Measurements from ENCODE around the gene OR7D4.
"Not testable (repeated sequence)": the region's sequence is repeated elsewhere in the genome, so short reads cannot be mapped to it uniquely, and the experiment has no call there.

The OR7D4 gene

DNA sequence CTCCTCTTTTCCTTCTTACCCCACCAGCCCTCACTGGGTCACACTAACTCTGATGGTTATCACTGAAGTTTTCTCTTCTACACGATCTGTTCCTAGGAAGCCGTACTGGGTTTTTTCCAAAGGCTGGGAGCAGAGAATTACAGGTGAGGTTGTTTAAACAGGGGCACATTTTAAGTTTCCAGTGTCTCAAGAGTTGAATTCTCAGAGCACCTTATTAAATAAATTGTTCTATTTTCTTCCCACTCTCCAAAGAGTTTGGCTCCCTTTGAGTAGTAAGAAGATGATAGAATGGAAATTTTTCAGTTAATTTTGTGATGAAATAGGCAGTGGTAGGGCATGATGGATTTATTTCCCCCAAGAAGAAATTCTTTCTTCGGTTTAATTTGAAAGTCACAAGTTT is at the start of gene OR7D4:
Gene OR7D4 (minus strand): TSS at position 101 of the 400 bp plus-strand sequence. CDS start 4,752 bp downstream, outside the sequence.
- Mint-ChIP-seq H3K27ac (no peak within 1 kb of the TSS), H3K9me3 (peaks cover 10% of the 10 kb centered on the region), H3K4me1 (no peaks in the 10 kb centered on the region), H3K27me3 (peaks cover 13% of the 10 kb centered on the region), H3K36me3 (peaks cover 5% of the 10 kb centered on the region), H3K4me3 (no peak within 1 kb of the TSS)
- ATAC-seq: no peak

DNA sequence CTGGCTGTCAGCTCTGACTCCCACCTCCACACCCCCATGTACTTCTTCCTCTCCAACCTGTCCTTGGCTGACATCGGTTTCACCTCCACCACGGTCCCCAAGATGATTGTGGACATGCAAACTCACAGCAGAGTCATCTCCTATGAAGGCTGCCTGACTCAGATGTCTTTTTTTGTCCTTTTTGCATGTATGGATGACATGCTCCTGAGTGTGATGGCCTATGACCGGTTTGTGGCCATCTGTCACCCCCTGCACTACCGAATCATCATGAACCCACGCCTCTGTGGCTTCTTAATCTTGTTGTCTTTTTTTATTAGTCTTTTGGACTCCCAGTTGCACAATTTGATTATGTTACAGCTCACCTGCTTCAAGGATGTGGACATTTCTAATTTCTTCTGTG is 31.8 kb upstream of the OR7D4 start:
- H3K4me1 Mint-ChIP-seq: no peaks in the 10 kb centered on the region
- H3K9me3 Mint-ChIP-seq: peaks cover 13% of the 10 kb centered on the region
- peaks cover 9% of the 10 kb centered on the region for H3K27me3 Mint-ChIP-seq
- H3K36me3 Mint-ChIP-seq: no peaks in the 10 kb centered on the region
- H3K4me3 Mint-ChIP-seq: no peak overlapping the region
- H3K27ac Mint-ChIP-seq: no peak overlapping the region
- no peak for ATAC-seq

DNA sequence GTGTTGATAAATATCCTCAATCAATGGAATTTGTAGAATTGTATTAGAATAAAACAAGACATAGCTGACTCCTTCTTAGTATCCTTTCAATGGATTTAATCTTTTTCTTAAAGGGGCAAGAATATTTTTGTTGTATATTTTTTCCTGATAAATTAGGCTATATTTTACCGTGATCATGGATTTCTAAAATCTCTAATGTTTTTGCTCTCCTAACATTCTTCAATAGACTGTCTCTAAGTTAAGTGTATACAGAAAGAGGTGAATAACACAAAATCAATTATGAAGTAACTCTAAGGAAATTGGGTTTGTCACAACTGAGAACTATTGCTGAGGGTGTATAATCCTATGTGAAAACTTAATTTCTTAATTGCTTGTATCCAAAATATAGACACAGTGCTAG is 31.2 kb upstream of the OR7D4 start, which contains the start of gene OR7E24:
Gene OR7E24 (plus strand): TSS at position 301 of the 400 bp plus-strand sequence. CDS start 114 bp downstream, outside the sequence.
- Mint-ChIP-seq H3K27me3 (peaks cover 9% of the 10 kb centered on the region), H3K4me3 (no peak within 1 kb of the TSS), H3K9me3 (peaks cover 13% of the 10 kb centered on the region), H3K27ac (no peak within 1 kb of the TSS), H3K4me1 (no peaks in the 10 kb centered on the region), H3K36me3 (no peaks in the 10 kb centered on the region)
- no peak for ATAC-seq

GRCh38 chr19:9205501-9206113 is 13.8 kb downstream of the OR7D4 start:
- Mint-ChIP-seq H3K36me3 (no peaks in the 10 kb centered on the region), H3K4me1 (peaks cover 10% of the 10 kb centered on the region), H3K4me3 (peak overlapping the region; percentile 65), H3K27ac (peak overlapping the region; percentile 68), H3K9me3 (peaks cover 4% of the 10 kb centered on the region), H3K27me3 (peaks cover 7% of the 10 kb centered on the region)
- ATAC-seq: no peak

DNA sequence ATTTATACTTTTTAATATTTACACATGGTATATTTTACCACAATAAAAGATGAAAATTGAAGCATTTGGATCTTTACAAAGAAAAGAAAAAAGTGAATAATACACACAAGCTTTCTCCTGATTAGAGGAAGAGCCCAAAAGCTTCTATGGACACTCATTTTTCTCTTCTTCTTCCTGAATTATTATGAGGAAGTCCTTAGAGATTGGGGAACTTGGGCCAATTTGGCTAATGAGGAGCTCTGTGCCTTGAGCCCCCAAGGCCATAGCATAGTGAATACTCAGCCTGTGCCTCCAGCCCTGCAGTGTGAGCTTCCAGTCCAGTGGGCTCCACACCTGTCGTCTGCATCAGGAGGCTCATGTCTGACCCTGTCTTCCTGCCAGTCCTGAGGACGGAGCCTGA is 21.3 kb downstream of the OR7D4 start:
- not testable (repeated sequence) for ATAC-seq, H3K4me1 Mint-ChIP-seq, H3K9me3 Mint-ChIP-seq, H3K36me3 Mint-ChIP-seq, H3K27ac Mint-ChIP-seq, H3K4me3 Mint-ChIP-seq
- H3K27me3 Mint-ChIP-seq: peaks cover 19% of the 10 kb centered on the region

DNA sequence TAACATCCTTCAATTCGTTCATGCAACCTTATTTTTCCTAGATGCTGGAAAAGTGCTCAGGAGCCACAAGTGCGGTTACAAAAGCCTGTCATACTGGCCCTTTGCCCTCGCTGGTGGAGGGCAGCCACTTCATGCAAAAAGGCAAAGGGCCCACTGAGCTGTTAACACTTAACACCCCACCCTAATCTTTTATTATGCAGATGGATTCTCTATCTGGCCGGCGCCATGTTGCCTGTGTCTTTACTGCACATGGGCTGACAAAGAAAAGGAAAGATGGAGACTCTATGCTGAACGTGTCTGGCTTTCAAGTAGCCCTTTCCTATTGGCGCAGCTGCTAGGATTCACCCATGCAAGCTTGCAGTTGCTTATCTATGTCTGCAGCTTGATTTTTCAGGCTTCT is 29.9 kb downstream of the OR7D4 start:
- H3K27ac Mint-ChIP-seq: no peak overlapping the region
- ATAC-seq: no peak
- H3K4me1 Mint-ChIP-seq: no peaks in the 10 kb centered on the region
- peaks cover 9% of the 10 kb centered on the region for H3K9me3 Mint-ChIP-seq
- no peaks in the 10 kb centered on the region for H3K36me3 Mint-ChIP-seq
- H3K4me3 Mint-ChIP-seq: no peak overlapping the region
- H3K27me3 Mint-ChIP-seq: peaks cover 30% of the 10 kb centered on the region

- H3K36me3 Mint-ChIP-seq: no peaks in the 10 kb centered on the region
- no peak overlapping the region for H3K27ac Mint-ChIP-seq
- peaks cover 18% of the 10 kb centered on the region for H3K27me3 Mint-ChIP-seq
- H3K4me1 Mint-ChIP-seq: no peaks in the 10 kb centered on the region
- no peak for ATAC-seq
- H3K9me3 Mint-ChIP-seq: peaks cover 6% of the 10 kb centered on the region
- H3K4me3 Mint-ChIP-seq: no peak overlapping the region
Observed at GRCh38 chr19:9187191-9187590, 32.2 kb downstream of the OR7D4 start.

GRCh38 chr19:9183000-9183399 is 36.4 kb downstream of the OR7D4 start:
- no peak for ATAC-seq
- H3K27me3 Mint-ChIP-seq: no peaks in the 10 kb centered on the region
- H3K4me3 Mint-ChIP-seq: no peak overlapping the region
- peaks cover 6% of the 10 kb centered on the region for H3K9me3 Mint-ChIP-seq
- no peaks in the 10 kb centered on the region for H3K36me3 Mint-ChIP-seq
- no peak overlapping the region for H3K27ac Mint-ChIP-seq
- no peaks in the 10 kb centered on the region for H3K4me1 Mint-ChIP-seq

GRCh38 chr19:9178901-9179300 is 40.5 kb downstream of the OR7D4 start, which contains the start of gene OR7D2:
TSS of gene OR7D2 (plus strand) at chr19:9178979. CDS start at chr19:9185782, 6,803 bp downstream.
- ATAC-seq: no peak

DNA sequence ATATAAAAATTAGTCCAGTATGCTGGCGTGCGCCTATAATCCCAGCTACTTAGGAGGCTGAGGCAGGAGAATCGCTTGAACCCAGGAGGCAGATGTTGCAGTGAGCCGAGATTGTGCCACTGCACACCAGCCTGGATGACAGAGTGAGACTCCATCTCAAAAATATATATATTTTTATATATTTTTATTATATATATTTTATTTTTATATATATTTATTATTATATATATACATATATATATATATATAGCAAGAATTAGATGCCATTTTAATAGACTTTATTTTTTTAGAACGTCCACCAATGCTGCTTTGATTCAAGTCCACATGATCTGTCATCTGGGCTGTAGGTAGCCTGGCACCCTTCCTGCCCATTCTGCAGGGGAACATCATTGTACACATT is 44.1 kb downstream of the OR7D4 start:
- no peaks in the 10 kb centered on the region for H3K9me3 Mint-ChIP-seq
- no peaks in the 10 kb centered on the region for H3K4me1 Mint-ChIP-seq
- no peaks in the 10 kb centered on the region for H3K27me3 Mint-ChIP-seq
- H3K27ac Mint-ChIP-seq: no peak overlapping the region
- no peak for ATAC-seq
- H3K4me3 Mint-ChIP-seq: no peak overlapping the region
- H3K36me3 Mint-ChIP-seq: no peaks in the 10 kb centered on the region

More at GRCh38 chr19:9178901-9179300, 40.5 kb downstream of the OR7D4 start, which contains the start of gene OR7D2:
- Mint-ChIP-seq H3K9me3 (no peaks in the 10 kb centered on the region), H3K36me3 (no peaks in the 10 kb centered on the region), H3K27ac (no peak within 1 kb of the TSS), H3K27me3 (no peaks in the 10 kb centered on the region), H3K4me3 (no peak within 1 kb of the TSS), H3K4me1 (no peaks in the 10 kb centered on the region)

DNA sequence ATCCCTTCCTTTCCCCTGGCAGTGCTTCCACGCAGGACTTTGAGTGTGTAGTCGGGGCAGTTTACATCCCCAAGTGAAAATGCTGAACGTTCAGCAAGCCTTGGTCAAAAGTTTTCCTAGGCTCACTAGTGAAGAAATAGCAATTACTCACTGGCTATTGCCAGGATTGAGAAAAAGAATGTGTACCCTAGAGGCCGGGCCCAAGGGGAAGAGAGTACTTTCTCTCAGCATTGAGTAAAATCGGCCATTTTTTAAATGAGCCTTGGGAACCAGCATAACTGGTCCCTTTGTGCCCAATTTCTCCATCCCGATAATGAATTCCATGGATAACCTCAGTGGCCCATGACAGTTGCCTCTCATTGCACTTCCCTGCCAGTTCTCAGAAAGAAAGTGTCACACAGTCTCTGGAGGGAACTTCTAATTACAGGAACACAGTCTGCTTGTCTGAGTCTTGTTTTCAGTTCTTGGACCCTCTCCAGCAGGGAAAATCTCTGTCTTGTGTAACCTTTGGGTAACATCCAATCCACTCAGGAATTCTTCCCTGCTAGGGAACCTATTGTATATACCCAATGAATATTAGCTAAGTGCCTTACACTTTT is 47.9 kb downstream of the OR7D4 start:
- Mint-ChIP-seq H3K4me3 (no peak overlapping the region), H3K27ac (no peak overlapping the region), H3K9me3 (no peaks in the 10 kb centered on the region), H3K27me3 (no peaks in the 10 kb centered on the region), H3K36me3 (peaks cover 20% of the 10 kb centered on the region), H3K4me1 (peaks cover 7% of the 10 kb centered on the region)
- ATAC-seq: no peak

GRCh38 chr19:9166846-9167245 is 52.5 kb downstream of the OR7D4 start:
- Mint-ChIP-seq H3K27ac (peak overlapping the region; percentile 69), H3K27me3 (no peaks in the 10 kb centered on the region), H3K36me3 (peaks cover 67% of the 10 kb centered on the region), H3K4me1 (peaks cover 7% of the 10 kb centered on the region), H3K9me3 (peaks cover 5% of the 10 kb centered on the region), H3K4me3 (no peak overlapping the region)
- no peak for ATAC-seq

GRCh38 chr19:9165261-9165660 is 54.1 kb downstream of the OR7D4 start:
- Mint-ChIP-seq H3K4me1 (peaks cover 7% of the 10 kb centered on the region), H3K9me3 (peaks cover 13% of the 10 kb centered on the region), H3K4me3 (no peak overlapping the region), H3K27ac (no peak overlapping the region), H3K27me3 (no peaks in the 10 kb centered on the region), H3K36me3 (peaks cover 83% of the 10 kb centered on the region)
- no peak for ATAC-seq

DNA sequence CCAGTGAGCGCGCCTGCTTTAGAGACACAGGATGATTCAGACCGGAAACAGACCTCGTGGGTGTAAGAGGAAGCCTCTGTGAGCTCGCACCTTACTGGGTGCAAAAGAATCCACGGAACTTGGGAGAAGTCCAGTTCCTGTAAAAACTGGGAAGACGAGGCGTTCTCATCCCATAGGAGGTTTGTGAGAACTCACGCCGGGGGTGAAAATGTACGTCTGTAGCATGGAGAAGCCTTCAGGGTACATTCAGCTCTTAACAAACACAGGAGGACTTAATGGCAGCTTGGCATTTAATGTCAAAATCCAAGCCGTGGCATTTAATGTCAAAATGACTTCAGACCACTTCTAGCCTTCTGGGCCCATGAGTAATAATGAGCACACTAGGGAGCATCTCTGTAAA is 58.0 kb downstream of the OR7D4 start:
- Mint-ChIP-seq H3K4me3 (no peak overlapping the region), H3K36me3 (peaks cover 100% of the 10 kb centered on the region), H3K27ac (no peak overlapping the region), H3K9me3 (peaks cover 18% of the 10 kb centered on the region), H3K4me1 (peaks cover 7% of the 10 kb centered on the region), H3K27me3 (no peaks in the 10 kb centered on the region)
- no peak for ATAC-seq
